ENCODE data around the gene FNBP1. TPM values are rescaled to one million over a fixed set of nuclear protein-coding genes. Genes with fewer than 3 reads are reported as not detected.

FNBP1 gene
- total and polyA plus RNA-seq, 2 of the 8 experiments (the other 6 are each of a cell fraction or from before 2014, with no cell fraction given): 7.2 to 40.9 TPM

GRCh38 chr9:130043654-130044623 lies 950 bp upstream of the FNBP1 start:
- H3K18ac ChIP-seq (ENCODE audit: extremely low read depth, low read length): peak overlapping the region; percentile 81; the same call in 1 of the 2 replicates
- no peak overlapping the region for H3K14ac ChIP-seq (ENCODE audit: insufficient read length)
- peaks cover 0 to 5% (median 3%) of the 10 kb centered on the region in 4 experiments; a peak in 4 of 7 replicates for H3K4me1 ChIP-seq (replicated peaks in 1 of 4; ENCODE audit: control insufficient read depth in 3 of 4, insufficient read depth in 4 of 4, low read length in 3 of 4)
- peak overlapping the region; percentile 62; the same call in 1 of the 2 replicates for H4K8ac ChIP-seq (ENCODE audit: extremely low read depth, insufficient read depth, low read length)
- no peak overlapping the region for H2BK20ac ChIP-seq (ENCODE audit: low read length)
- peak overlapping the region; percentile 66 for H3K4ac ChIP-seq (replicated peaks; ENCODE audit: insufficient read length, low read depth, low read length)
- 0 out of 2 replicates have a peak overlapping the region, but pooled peaks have one; percentile 50 for H2BK5ac ChIP-seq (ENCODE audit: low read depth, low read length)
- no peak for DNase-seq (ENCODE audit: low read depth in 1 of 2, low spot score in 2 of 2)
- H4K91ac ChIP-seq (replicated peaks; ENCODE audit: insufficient read length, low read length): peak overlapping the region; percentile 47
- H2BK120ac ChIP-seq (replicated peaks; ENCODE audit: low read depth, low read length): peak overlapping the region; percentile 58
- H3K79me1 ChIP-seq (ENCODE audit: low read depth, low read length): no peaks in the 10 kb centered on the region
- H2AK5ac ChIP-seq (ENCODE audit: low read depth, low read length): no peak overlapping the region
- H2BK15ac ChIP-seq (ENCODE audit: low read length): no peak overlapping the region
- H3K4me3 ChIP-seq (ENCODE audit: extremely low read depth in 1 of 4, insufficient read depth in 2 of 4, low read depth in 3 of 4, low read length in 4 of 4): peak overlapping the region; percentile 38 to 91 (median 56)
- peaks cover 0 to 9% (median 4%) of the 10 kb centered on the region in 4 experiments; a peak in 4 of 7 replicates for H3K27me3 ChIP-seq (replicated peaks in 1 of 4; ENCODE audit: control insufficient read depth in 3 of 4, extremely low read depth in 1 of 4, insufficient read depth in 3 of 4, low read length in 3 of 4)
- FAIRE-seq: no peak
- H4K20me1 ChIP-seq (replicated peaks in 1 of 2; ENCODE audit: control insufficient read depth in 1 of 2, insufficient read depth in 2 of 2, low read length in 2 of 2): no peaks in the 10 kb centered on the region
- H3K23me2 ChIP-seq (ENCODE audit: low read depth, low read length): peaks cover 13% of the 10 kb centered on the region
- no peak overlapping the region for H3K56ac ChIP-seq (replicated peaks; ENCODE audit: insufficient read length, low read depth, low read length)
- no peak overlapping the region for H3K23ac ChIP-seq (ENCODE audit: insufficient read length)
- WGBS, 2 experiments (ENCODE audit: extremely low coverage in 1 of 2, insufficient coverage in 1 of 2, insufficient read length in 1 of 2, insufficient replicate concordance in 2 of 2, low coverage in 1 of 2, low lambda C conversion rate in 2 of 2, missing lambda C conversion rate in 1 of 2): 38% methylated on average over 36 of the region's 37 CpGs; no CpG with 5 or more reads in 1 of the 2 experiments
- no peaks in the 10 kb centered on the region for H3K36me3 ChIP-seq (ENCODE audit: control insufficient read depth in 2 of 4, insufficient read depth in 4 of 4, low read length in 3 of 4)
- no peak overlapping the region for H4K5ac ChIP-seq (ENCODE audit: insufficient read length, low read depth, low read length)
- peak overlapping the region in 2 of 4 experiments; percentile 29 to 38; a peak in 2 of 7 replicates for H3K9ac ChIP-seq (replicated peaks in 1 of 4; ENCODE audit: extremely low read depth in 1 of 4, low read depth in 3 of 4, low read length in 3 of 4)
- CTCF ChIA-PET (ENCODE audit: partially characterized antibody): interaction anchor here (0.7 to 1.7 kb wide), 8 partner anchors 9 to 339 kb away, joined by 3 to 6 read pairs (median 4); no protein-coding TSS in a partner anchor
- H2BK12ac ChIP-seq (ENCODE audit: low read depth, low read length): peak overlapping the region; percentile 68; the same call in 1 of the 2 replicates
- H3K9me3 ChIP-seq (ENCODE audit: insufficient read depth in 2 of 2, low read depth in 1 of 2, low read length in 1 of 2): no peaks in the 10 kb centered on the region
- H3K4me2 ChIP-seq (ENCODE audit: insufficient read depth in 1 of 2, low read depth in 2 of 2, low read length in 2 of 2): peak overlapping the region; percentile 71 to 83
- peaks cover 2 to 28% of the 10 kb centered on the region in 2 experiments; a peak in 2 of 4 replicates for H3K79me2 ChIP-seq (ENCODE audit: control insufficient read depth in 1 of 2, insufficient read depth in 2 of 2, low read length in 2 of 2)
- H2AFZ ChIP-seq (ENCODE audit: low read length): no peak overlapping the region; the same call in 1 of the 2 replicates
- no peak overlapping the region for H3K27ac ChIP-seq (ENCODE audit: low read depth, low read length)
- POLR2A ChIA-PET (ENCODE audit: partially characterized antibody): interaction anchor here (0.8 to 2.7 kb wide), 4 partner anchors 10 to 155 kb away, joined by 3 to 8 read pairs (median 4); partner anchors contain the start of gene GPR107
- no peak for TF ChIP-seq SUZ12 (IDR thresholded peaks at IDR 0.05; ENCODE audit: low read length)
- TF ChIP-seq TCF12 (IDR thresholded peaks at IDR 0.05; ENCODE audit: low read depth, low read length): no peak
- TF ChIP-seq MAFK (IDR thresholded peaks at IDR 0.05; ENCODE audit: low read depth, low read length): no peak
- 0 out of 2 replicates have a peak, but pooled peaks have one; percentile 15 for TF ChIP-seq PHF8 (conservative IDR thresholded peaks at IDR 0.05; ENCODE audit: low read depth, low read length)
- no peak for TF ChIP-seq SIX5 (IDR thresholded peaks at IDR 0.05; ENCODE audit: low read depth, low read length)
- TF ChIP-seq GTF2F1 (IDR thresholded peaks at IDR 0.05; ENCODE audit: borderline replicate concordance, low read depth, low read length): no peak
- TF ChIP-seq EZH2 (IDR thresholded peaks at IDR 0.05; ENCODE audit: low read depth, low read length, severe bottlenecking): peak; percentile 41
- no peak for TF ChIP-seq NANOG (IDR thresholded peaks at IDR 0.05; ENCODE audit: insufficient read depth, low read depth, low read length, poor library complexity, severe bottlenecking)
- TF ChIP-seq TAF7 (optimal IDR thresholded peaks at IDR 0.05; ENCODE audit: borderline replicate concordance, low read depth, low read length): no peak
